Endothelial cell of umbilical vein (primary cell): Measurements from ENCODE around the gene NHS. TPM values are rescaled to one million over a fixed set of nuclear protein-coding genes. Genes with fewer than 3 reads are reported as not detected.

Experiments used
- BruUV-seq: library from RNA; stranded (reverse); fragments of 400-500 nt; replicated peaks from 2 replicates; lab custom pipeline; 2021; lab: Mats Ljungman, UMichigan
- CTCF ChIA-PET: fragments of 300-600, 350-600 bp; sonication (Branson Sonifier 250); formaldehyde crosslinking; loops from one replicate; lab custom pipeline; 2021; ENCODE audit warnings: antibody characterized with exemption, inconsistent platforms; lab: Charles Lee
- POLR2A ChIA-PET: fragments of 300-600, 350-600 bp; sonication (Branson Sonifier 250); formaldehyde crosslinking; loops from one replicate; lab custom pipeline; 2021; ENCODE audit warnings: antibody characterized with exemption, inconsistent platforms; lab: Charles Lee
- DNase-seq: peaks from one replicate; pipeline ENCODE4 v3.0.0-alpha.2; 2011; ENCODE audit warnings: low read depth, low spot score
- FAIRE-seq: peaks from 2 replicates; lab custom pipeline; 2011; peaks lifted over from hg19 to GRCh38; lab: Jason Lieb, UNC
- H2AFZ ChIP-seq: 2 replicates; pipeline ENCODE4 v1.6.0; 2012; ENCODE audit warnings: low read depth, low read length, control low read depth, inconsistent platforms
- H3K27ac ChIP-seq: 2 replicates; pipeline ENCODE4 v1.5.1; 2011; ENCODE audit warnings: low read depth, mild to moderate bottlenecking, control low read depth, low read length, moderate library complexity; ENCODE audit not compliant: insufficient read depth
- H3K27me3 ChIP-seq, 2 experiments: 2 replicates each; pipeline versions ENCODE4 v1.6.0 to v1.6.1; 2011; ENCODE audit warnings: low read length in 2 of 2, mixed read lengths in 1 of 2; ENCODE audit not compliant: control insufficient read depth in 2 of 2, insufficient read depth in 2 of 2
- H3K36me3 ChIP-seq, 2 experiments: 2 replicates in 1 of 2; 3 replicates in 1 of 2; pipeline ENCODE4 v1.5.1; 2011; ENCODE audit warnings: low read length in 2 of 2, mild to moderate bottlenecking in 1 of 2, moderate library complexity in 1 of 2; ENCODE audit not compliant: control insufficient read depth in 2 of 2, insufficient read depth in 2 of 2; ENCODE audit errors: extremely low read depth in 1 of 2
- H3K4me1 ChIP-seq: 3 replicates; pipeline ENCODE4 v1.5.1; 2011; ENCODE audit warnings: mild to moderate bottlenecking, low read length; ENCODE audit not compliant: control insufficient read depth, insufficient read depth; ENCODE audit errors: extremely low read depth
- H3K4me2 ChIP-seq: 2 replicates; pipeline ENCODE4 v1.6.1; 2011; ENCODE audit warnings: low read length, control low read depth, mixed read lengths; ENCODE audit not compliant: insufficient read depth
- H3K4me3 ChIP-seq, 3 experiments: fragments of 200-600 bp in 1 of 3; sonication (generic), shearing (Covaris generic) in 1 of 3; replicated peaks in 1 of 3; 2 replicates each; pipeline ENCODE4 v1.5.1; 2011 to 2016; ENCODE audit warnings: control low read depth in 3 of 3, low read length in 3 of 3, mild to moderate bottlenecking in 2 of 3, inconsistent platforms in 1 of 3, low read depth in 1 of 3, moderate library complexity in 1 of 3; ENCODE audit not compliant: insufficient read depth in 1 of 3
- H3K79me2 ChIP-seq: 2 replicates; pipeline ENCODE4 v1.6.0; 2012; ENCODE audit warnings: low read length, inconsistent platforms; ENCODE audit not compliant: control insufficient read depth, insufficient read depth
- H3K9ac ChIP-seq: replicated peaks from 2 replicates; pipeline ENCODE3; 2011; ENCODE audit warnings: low read length, control low read depth; ENCODE audit not compliant: insufficient read depth; ENCODE audit errors: extremely low read depth
- H3K9me1 ChIP-seq: replicated peaks from 3 replicates; pipeline ENCODE4 v1.6.0; 2011; ENCODE audit warnings: mild to moderate bottlenecking, low read length; ENCODE audit not compliant: control insufficient read depth, insufficient read depth; ENCODE audit errors: extremely low read depth
- H3K9me3 ChIP-seq: replicated peaks from 2 replicates; pipeline ENCODE4 v1.5.1; 2012; ENCODE audit warnings: low read length, inconsistent platforms; ENCODE audit not compliant: control insufficient read depth, insufficient read depth
- H4K20me1 ChIP-seq: replicated peaks from 2 replicates; pipeline ENCODE3; 2011; ENCODE audit warnings: mild to moderate bottlenecking, low read length; ENCODE audit not compliant: control insufficient read depth, insufficient read depth; ENCODE audit errors: extremely low read depth
- EZH2 ChIP-seq: IDR thresholded peaks from 2 replicates; pipeline ENCODE4 v1.6.1; 2012; ENCODE audit warnings: borderline replicate concordance, low read depth, mild to moderate bottlenecking, moderate library complexity, low read length, inconsistent platforms; ENCODE audit not compliant: severe bottlenecking
- FOS ChIP-seq: IDR thresholded peaks from 2 replicates; pipeline ENCODE4 v1.6.1; 2011; ENCODE audit warnings: mild to moderate bottlenecking, low read length, moderate library complexity, borderline replicate concordance; ENCODE audit not compliant: insufficient read depth
- GATA2 ChIP-seq: IDR thresholded peaks from 2 replicates; pipeline ENCODE4 v1.7.0; 2011; ENCODE audit warnings: low read depth, mild to moderate bottlenecking, moderate library complexity, mixed read lengths, low read length; ENCODE audit not compliant: insufficient read length, insufficient read depth
- JUN ChIP-seq: IDR thresholded peaks from 2 replicates; pipeline ENCODE4 v1.6.1; 2011; ENCODE audit warnings: borderline replicate concordance, low read depth; ENCODE audit not compliant: insufficient read length, insufficient read depth
- MYC ChIP-seq: IDR thresholded peaks from one replicate; pipeline ENCODE4 v1.6.1; 2011; ENCODE audit warnings: mild to moderate bottlenecking, low read depth, low read length
- POLR2A ChIP-seq: IDR thresholded peaks from 2 replicates; pipeline ENCODE4 v1.6.1; 2012; ENCODE audit warnings: low read depth, mild to moderate bottlenecking, control low read depth, low read length
- POLR2AphosphoS5 ChIP-seq: IDR thresholded peaks from 2 replicates; pipeline ENCODE4 v1.6.1; 2012; ENCODE audit warnings: low read depth, mild to moderate bottlenecking, control low read depth, low read length, moderate library complexity; ENCODE audit not compliant: insufficient read depth
- dilution Hi-C: fragments of 300-500 bp; cut with MboI; formaldehyde crosslinking; loops from one replicate; pipeline ENCODE4 v1.15.0; 2019; ENCODE audit warnings: low sequenced_read_pairs; ENCODE audit not compliant: extremely low pct_ligation_motif_present
- intact Hi-C: fragments of 100-400 bp; cut with micrococcal nuclease; formaldehyde crosslinking; loops from one replicate; pipeline ENCODE4 v1.10.0; 2022
- polyA plus RNA-seq, 4 experiments: library from polyadenylated mRNA; depleted of rRNA in 3 of 4; stranded (reverse) in 3 of 4; unstranded in 1 of 4; fragments of >200 nt; gene quantifications; 2 replicates each; pipeline versions ENCODE4 v1.2.1 to v1.2.3, GENCODE V29; 2011 to 2012; ENCODE audit warnings: missing spikeins in 1 of 4
- total RNA-seq: library from RNA; stranded (reverse); gene quantifications from 2 replicates; pipeline ENCODE4 v1.2.3, GENCODE V29; 2021
- TF ChIP-seq, protein P1 (sequence below): IDR thresholded peaks from 2 replicates; pipeline ENCODE4 v1.6.1; 2011; ENCODE audit not compliant: insufficient read depth, insufficient read length
- TF ChIP-seq, protein P2 (sequence below), 2 donors: IDR thresholded peaks; 1 replicate in 1 of 2; 2 replicates in 1 of 2; pipeline ENCODE4 v1.5.1; 2011; ENCODE audit warnings: low read length in 2 of 2, mild to moderate bottlenecking in 2 of 2, moderate library complexity in 2 of 2, control low read depth in 1 of 2, inconsistent platforms in 1 of 2, low read depth in 1 of 2; ENCODE audit not compliant: insufficient read depth in 1 of 2; ENCODE audit errors: extremely low read depth in 1 of 2

The NHS gene
- total and polyA plus RNA-seq, 2 donors (not counting 3 experiments of a cell fraction or from before 2014, with no cell fraction given): 0.07 to 0.46 TPM

DNA sequence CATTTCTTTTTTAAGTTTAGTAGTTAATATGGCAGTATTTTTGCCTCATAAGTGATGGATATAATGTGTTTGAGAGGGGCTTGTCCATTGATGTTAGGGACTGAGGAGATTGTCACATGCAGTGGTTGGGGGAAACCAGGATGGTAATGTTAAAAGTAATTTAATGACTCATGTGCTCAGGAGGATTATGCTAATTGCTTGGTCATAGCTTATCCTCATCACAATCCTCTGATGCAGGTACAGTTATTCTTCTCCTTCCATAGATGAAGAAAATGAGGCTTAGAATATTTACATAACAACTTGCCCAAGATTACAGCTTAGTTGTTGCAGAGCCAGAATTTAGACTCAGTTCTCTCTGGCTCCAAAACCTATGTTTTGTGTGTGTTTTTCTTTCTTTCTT is 267.9 kb downstream of the NHS start:
- H3K4me3 ChIP-seq: no peak overlapping the region
- H3K4me1 ChIP-seq: no peaks in the 10 kb centered on the region
- no peak for TF ChIP-seq GATA2
- TF ChIP-seq, protein P1, sequence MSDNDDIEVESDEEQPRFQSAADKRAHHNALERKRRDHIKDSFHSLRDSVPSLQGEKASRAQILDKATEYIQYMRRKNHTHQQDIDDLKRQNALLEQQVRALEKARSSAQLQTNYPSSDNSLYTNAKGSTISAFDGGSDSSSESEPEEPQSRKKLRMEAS: no peak
- no peak for TF ChIP-seq EZH2
- no peak for TF ChIP-seq POLR2AphosphoS5
- no peak for TF ChIP-seq POLR2A
- TF ChIP-seq, protein P2, sequence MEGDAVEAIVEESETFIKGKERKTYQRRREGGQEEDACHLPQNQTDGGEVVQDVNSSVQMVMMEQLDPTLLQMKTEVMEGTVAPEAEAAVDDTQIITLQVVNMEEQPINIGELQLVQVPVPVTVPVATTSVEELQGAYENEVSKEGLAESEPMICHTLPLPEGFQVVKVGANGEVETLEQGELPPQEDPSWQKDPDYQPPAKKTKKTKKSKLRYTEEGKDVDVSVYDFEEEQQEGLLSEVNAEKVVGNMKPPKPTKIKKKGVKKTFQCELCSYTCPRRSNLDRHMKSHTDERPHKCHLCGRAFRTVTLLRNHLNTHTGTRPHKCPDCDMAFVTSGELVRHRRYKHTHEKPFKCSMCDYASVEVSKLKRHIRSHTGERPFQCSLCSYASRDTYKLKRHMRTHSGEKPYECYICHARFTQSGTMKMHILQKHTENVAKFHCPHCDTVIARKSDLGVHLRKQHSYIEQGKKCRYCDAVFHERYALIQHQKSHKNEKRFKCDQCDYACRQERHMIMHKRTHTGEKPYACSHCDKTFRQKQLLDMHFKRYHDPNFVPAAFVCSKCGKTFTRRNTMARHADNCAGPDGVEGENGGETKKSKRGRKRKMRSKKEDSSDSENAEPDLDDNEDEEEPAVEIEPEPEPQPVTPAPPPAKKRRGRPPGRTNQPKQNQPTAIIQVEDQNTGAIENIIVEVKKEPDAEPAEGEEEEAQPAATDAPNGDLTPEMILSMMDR (IDR thresholded peaks at IDR 0.05; ENCODE audit: extremely low read depth in 1 of 2, insufficient read depth in 1 of 2, low read depth in 1 of 2, low read length in 2 of 2): no peak
- TF ChIP-seq FOS: no peak
- no peak for TF ChIP-seq MYC
- no peak for TF ChIP-seq JUN
- no peaks in the 10 kb centered on the region for H3K36me3 ChIP-seq
- ChIA-PET POLR2A (no interaction called here), CTCF (interaction anchor here (0.8 kb wide), 1 partner anchor 51 kb away, joined by 3 read pairs; no protein-coding TSS in a partner anchor)
- no peak for FAIRE-seq
- H2AFZ ChIP-seq: no peak overlapping the region
- H3K9me3 ChIP-seq: no peaks in the 10 kb centered on the region
- no peaks in the 10 kb centered on the region for H3K79me2 ChIP-seq
- no peak overlapping the region for H3K27ac ChIP-seq
- no peak overlapping the region for H3K4me2 ChIP-seq
- H3K9me1 ChIP-seq: no peaks in the 10 kb centered on the region
- no peak overlapping the region for H3K9ac ChIP-seq
- H3K27me3 ChIP-seq: no peaks in the 10 kb centered on the region
- BruUV-seq: no TSS peak
- dilution Hi-C loops (no loop called here), intact Hi-C loops (no loop called here)
- DNase-seq: no peak
- no peaks in the 10 kb centered on the region for H4K20me1 ChIP-seq
